ENCODE measurements around the gene FAF1.

GRCh38 chr1:50566405-50566804, 393.7 kb downstream of the FAF1 start:
- no peak for TF ChIP-seq GATA2 (IDR thresholded peaks at IDR 0.05; ENCODE audit: low read depth, low read length)
- no peak for TF ChIP-seq GATA3 (IDR thresholded peaks at IDR 0.05; ENCODE audit: low read depth, low read length)

Measured in SH-SY5Y (cell line).